AG09319 (cell line): Measurements from ENCODE around the gene MYL11.

Source experiments
- DNase-seq: peaks from one replicate; pipeline ENCODE4 v3.0.0-alpha.2; 2010; ENCODE audit warnings: low read depth; ENCODE audit errors: extremely low read depth
- TF ChIP-seq, protein P1 (sequence below): IDR thresholded peaks from 2 replicates; pipeline ENCODE4 v1.5.1; 2011; ENCODE audit warnings: low read depth, mild to moderate bottlenecking, inconsistent platforms, low read length, moderate library complexity

MYL11 gene

DNA sequence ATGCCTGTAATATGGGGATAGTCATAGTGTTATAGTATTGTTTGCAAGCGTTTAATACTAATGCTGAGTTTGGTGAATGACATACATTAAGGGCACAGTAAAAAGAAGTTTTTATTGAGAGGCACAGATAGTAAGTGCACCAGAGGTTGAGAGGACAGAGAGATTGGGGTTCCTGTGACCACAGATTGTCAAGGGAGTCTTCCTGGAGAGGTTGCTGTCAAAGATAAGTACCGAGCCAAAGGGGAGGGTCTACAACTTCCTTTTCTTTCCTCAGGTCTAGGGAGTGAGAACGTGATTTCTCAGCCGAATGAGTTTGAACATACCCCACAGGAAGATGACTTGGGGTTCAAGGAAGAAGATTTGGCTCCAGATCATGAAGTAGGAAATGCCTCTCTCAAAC lies 22.5 kb downstream of the MYL11 start:
- TF ChIP-seq, protein P1, sequence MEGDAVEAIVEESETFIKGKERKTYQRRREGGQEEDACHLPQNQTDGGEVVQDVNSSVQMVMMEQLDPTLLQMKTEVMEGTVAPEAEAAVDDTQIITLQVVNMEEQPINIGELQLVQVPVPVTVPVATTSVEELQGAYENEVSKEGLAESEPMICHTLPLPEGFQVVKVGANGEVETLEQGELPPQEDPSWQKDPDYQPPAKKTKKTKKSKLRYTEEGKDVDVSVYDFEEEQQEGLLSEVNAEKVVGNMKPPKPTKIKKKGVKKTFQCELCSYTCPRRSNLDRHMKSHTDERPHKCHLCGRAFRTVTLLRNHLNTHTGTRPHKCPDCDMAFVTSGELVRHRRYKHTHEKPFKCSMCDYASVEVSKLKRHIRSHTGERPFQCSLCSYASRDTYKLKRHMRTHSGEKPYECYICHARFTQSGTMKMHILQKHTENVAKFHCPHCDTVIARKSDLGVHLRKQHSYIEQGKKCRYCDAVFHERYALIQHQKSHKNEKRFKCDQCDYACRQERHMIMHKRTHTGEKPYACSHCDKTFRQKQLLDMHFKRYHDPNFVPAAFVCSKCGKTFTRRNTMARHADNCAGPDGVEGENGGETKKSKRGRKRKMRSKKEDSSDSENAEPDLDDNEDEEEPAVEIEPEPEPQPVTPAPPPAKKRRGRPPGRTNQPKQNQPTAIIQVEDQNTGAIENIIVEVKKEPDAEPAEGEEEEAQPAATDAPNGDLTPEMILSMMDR = no peak
- DNase-seq = no peak

DNA sequence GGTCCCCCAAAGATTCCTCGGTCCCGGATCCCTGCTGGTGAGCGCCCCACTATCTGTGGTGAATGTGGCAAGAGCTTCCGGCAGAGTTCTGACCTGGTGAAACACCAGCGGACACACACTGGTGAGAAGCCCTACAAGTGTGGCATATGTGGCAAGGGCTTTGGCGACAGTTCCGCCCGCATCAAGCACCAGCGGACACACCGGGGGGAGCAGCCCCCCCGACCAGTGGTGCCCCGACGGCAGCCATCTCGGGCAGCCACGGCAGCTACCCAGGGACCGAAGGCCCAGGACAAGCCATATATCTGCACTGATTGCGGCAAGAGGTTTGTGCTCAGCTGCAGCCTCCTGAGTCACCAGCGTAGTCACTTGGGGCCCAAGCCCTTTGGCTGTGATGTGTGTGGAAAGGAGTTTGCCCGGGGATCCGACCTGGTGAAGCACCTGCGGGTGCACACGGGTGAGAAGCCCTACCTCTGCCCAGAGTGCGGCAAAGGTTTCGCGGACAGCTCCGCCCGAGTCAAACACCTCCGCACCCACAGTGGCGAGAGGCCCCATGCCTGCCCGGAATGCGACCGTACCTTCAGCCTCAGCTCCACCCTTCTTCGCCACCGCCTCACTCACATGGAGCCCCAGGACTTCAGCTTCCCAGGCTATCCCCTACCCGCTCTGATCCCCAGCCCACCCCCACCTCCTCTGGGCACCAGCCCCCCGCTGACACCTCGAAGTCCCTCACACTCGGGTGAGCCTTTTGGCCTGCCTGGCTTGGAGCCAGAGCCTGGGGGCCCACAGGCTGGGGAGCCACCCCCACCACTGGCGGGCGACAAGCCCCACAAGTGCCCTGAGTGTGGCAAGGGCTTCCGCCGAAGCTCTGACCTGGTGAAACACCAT lies 23.4 kb downstream of the MYL11 start:
- no peak for DNase-seq
- TF ChIP-seq, protein P1 = no peak

DNA sequence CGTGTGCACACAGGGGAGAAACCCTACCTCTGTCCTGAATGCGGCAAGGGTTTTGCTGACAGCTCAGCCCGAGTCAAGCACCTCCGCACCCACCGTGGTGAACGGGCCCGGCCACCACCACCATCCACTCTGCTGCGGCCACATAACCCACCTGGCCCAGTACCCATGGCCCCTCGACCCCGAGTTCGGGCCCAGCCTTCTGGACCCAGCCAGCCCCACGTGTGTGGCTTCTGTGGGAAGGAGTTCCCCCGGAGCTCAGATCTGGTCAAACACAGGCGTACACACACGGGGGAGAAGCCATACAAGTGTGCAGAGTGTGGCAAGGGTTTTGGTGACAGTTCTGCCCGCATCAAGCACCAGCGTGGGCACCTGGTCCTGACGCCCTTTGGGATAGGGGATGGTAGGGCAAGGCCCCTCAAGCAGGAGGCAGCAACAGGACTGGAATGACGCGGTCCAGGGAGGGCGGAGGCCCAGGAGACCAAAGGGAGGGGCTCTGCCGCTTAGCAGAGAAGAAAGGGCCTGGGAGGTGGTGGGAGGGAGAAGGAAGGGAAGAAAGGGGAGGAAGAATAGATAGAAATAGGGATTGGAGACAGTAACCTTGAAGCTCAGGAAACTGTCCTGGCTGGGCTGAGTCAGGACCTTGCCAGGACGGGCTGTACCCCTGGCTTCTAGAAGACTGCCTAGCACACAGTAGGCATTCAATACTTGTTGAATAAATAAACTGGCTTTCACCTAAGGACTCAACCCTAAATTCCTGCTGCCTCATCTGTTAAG lies 24.2 kb downstream of the MYL11 start:
- DNase-seq = no peak
- TF ChIP-seq, protein P1 = no peak

DNA sequence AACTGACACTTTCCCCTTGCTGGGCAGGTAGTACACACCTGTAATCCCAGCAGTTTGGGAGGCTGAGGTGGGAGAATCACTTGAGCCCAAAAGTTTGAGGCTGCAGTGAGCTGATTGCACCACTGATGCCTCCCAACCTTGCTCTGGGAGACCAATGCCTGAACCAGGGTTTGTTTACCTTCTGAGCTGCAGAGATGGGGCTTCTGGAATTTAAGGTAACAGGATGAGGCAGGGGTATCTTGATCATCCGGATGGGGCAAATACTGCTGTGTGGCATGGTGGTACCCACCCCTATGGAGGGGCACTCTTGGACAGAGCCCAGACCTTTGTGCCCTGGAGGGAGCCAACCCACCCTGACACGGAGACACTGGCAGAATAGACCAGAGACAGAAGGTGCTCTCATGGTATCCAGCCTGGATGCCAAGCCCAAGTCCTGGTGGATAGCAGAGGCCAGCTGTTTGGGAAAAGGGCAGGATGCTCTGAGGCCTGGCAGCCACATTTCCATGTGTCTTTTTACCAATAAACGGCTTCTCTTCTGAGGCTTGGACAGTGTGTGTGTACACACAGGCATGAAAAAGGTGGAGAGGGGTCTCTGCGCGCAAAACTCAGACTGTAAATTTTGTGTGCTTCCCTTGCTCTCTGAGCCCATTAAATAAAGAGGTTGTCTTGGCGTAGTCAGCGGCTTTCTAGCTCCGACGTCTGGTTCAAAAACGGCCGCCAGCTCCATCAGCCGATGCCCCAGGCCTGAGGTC lies 25.0 kb downstream of the MYL11 start:
- DNase-seq = no peak
- TF ChIP-seq, protein P1 = no peak

DNA sequence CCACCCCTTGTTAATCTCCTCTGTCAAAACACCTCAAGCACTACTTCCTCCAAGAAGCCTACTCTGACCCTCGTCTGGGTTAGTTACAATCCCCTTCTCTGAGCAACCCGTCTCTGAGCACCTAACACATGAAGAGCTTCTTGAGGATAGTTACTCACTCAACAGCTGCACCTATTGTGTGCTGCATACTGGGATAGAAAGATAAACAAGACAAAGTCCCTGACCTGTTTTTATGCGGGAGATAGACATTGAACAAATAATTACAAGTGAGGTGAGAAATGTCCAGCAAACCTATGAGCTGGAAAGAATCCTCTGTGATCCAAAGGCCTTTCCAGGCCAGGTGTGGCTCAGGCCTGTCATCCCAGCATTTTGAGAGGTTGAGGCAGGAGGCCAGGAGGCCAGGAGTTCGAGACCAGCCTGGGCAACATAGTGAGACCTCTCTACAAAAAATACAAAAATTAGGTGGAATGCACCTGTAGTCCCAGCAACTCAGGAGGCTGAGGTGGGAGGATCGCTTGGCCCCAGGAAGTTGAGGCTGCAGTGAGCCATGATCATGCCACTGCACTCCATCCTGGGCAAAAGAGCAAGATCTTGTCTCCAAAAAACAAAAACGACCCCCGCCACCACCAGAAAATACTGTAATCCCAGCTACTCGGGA lies 27.3 kb downstream of the MYL11 start:
- TF ChIP-seq, protein P1 = no peak
- DNase-seq = no peak

DNA sequence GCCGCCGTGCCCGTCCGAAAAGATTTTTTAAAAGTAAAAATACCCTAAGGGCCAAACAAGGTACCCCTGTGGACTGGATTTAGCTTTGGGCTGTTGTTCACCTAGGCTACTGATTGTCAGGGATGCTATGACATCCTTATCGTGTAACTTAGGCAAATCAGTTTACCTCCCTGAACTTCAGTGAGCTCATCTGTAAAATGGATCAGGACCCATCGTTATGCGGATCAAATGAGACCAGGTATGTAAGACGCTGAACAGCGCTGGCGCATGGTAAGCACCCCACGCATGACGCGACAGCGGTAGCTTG lies 32.1 kb downstream of the MYL11 start:
- no peak for DNase-seq
- TF ChIP-seq, protein P1 = no peak
